Measurements from ENCODE around the gene VWA3A.
"Not testable (repeated sequence)": the region's sequence is repeated elsewhere in the genome, so short reads cannot be mapped to it uniquely, and the experiment has no call there.

The VWA3A gene

DNA sequence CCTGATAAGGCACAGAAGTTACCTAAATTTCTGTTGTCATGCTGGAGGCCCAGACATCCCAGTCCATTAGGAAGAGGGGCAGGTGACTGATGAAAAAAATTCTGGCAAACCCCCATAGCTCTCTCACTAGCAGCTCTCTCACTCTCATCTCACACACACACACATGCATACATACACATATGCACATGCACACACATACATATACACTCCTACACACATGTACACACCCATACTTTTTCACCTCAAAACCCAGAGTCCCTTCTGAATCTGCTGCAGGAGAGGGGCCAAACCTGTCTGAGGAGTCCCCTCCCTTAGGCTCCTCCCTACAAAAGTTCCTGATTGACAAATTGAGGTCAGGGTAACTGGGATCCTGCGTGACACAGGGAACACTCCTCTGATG is 47.4 kb downstream of the VWA3A start:
- TF ChIP-seq, protein P1, sequence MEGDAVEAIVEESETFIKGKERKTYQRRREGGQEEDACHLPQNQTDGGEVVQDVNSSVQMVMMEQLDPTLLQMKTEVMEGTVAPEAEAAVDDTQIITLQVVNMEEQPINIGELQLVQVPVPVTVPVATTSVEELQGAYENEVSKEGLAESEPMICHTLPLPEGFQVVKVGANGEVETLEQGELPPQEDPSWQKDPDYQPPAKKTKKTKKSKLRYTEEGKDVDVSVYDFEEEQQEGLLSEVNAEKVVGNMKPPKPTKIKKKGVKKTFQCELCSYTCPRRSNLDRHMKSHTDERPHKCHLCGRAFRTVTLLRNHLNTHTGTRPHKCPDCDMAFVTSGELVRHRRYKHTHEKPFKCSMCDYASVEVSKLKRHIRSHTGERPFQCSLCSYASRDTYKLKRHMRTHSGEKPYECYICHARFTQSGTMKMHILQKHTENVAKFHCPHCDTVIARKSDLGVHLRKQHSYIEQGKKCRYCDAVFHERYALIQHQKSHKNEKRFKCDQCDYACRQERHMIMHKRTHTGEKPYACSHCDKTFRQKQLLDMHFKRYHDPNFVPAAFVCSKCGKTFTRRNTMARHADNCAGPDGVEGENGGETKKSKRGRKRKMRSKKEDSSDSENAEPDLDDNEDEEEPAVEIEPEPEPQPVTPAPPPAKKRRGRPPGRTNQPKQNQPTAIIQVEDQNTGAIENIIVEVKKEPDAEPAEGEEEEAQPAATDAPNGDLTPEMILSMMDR (conservative IDR thresholded peaks at IDR 0.05; ENCODE audit: low read depth), result no peak
- POLR2A ChIA-PET (ENCODE audit: low non-redundant PET), result interaction anchor here (0.6 kb wide), 1 partner anchor 1096 kb away, joined by 4 read pairs; no protein-coding TSS in a partner anchor
- CTCF ChIA-PET, result no interaction called here
- no peak overlapping the region for H3K27ac ChIP-seq
- no peak for DNase-seq (ENCODE audit: low spot score)

DNA sequence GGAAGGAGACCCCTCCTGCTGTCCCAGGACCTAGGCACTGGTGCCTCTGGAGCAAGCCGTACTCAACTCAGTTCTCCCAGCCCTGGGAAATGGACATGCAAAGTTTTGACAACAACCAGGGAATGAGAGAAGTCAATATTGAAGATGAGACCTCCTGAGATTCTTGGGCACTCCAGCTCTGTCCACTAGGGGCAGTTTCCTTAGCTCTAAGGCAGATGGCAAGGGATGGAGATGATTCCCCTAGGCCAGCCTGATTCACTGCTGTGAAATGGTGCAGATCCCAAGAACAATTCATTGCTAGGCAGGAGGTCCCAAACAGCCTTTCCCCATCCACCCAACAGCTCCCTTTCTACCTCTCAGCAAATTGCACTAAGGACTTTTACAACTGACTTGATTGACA is 49.4 kb downstream of the VWA3A start:
- POLR2A ChIA-PET (ENCODE audit: low non-redundant PET), result no interaction called here
- TF ChIP-seq, protein P1 (conservative IDR thresholded peaks at IDR 0.05; ENCODE audit: low read depth), result no peak
- no peak overlapping the region for H3K27ac ChIP-seq
- peak; percentile 36 for DNase-seq (ENCODE audit: low spot score)
- CTCF ChIA-PET, result interaction anchor here (0.6 to 1.8 kb wide), 4 partner anchors 11 to 62 kb away, joined by 4 to 7 read pairs (median 4); no protein-coding TSS in a partner anchor

DNA sequence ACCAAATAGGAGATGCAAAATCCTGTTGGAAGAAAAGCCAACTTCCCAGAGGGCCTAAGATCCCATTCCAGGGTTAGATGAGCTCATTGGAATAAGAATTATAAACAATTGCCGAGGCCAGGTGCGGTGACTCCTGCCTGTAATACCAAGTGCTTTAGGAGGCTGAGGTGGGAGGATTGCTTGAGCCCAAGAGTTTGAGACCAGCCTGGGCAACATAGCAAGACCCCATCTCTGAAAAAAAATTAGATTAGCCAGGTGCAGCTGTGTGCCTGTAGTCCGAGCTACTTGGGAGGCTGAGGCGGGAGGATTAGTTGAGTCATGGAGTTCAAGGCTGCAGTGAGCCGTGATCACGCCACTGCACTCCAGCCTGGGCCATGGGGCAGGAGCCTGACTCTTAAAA is 52.2 kb downstream of the VWA3A start:
- no peak for DNase-seq (ENCODE audit: low spot score)
- ChIA-PET CTCF (no interaction called here), POLR2A (ENCODE audit: low non-redundant PET) (no interaction called here)
- no peak overlapping the region for H3K27ac ChIP-seq
- TF ChIP-seq, protein P1 (conservative IDR thresholded peaks at IDR 0.05; ENCODE audit: low read depth), result no peak

- H3K27ac ChIP-seq, result no peak overlapping the region
- POLR2A ChIA-PET (ENCODE audit: low non-redundant PET), result no interaction called here
- TF ChIP-seq, protein P1 (conservative IDR thresholded peaks at IDR 0.05; ENCODE audit: low read depth), result no peak
- CTCF ChIA-PET, result no interaction called here
- DNase-seq (ENCODE audit: low spot score), result no peak
These were observed 55.5 kb downstream of the VWA3A start for GRCh38 chr16:22147853-22148252.

DNA sequence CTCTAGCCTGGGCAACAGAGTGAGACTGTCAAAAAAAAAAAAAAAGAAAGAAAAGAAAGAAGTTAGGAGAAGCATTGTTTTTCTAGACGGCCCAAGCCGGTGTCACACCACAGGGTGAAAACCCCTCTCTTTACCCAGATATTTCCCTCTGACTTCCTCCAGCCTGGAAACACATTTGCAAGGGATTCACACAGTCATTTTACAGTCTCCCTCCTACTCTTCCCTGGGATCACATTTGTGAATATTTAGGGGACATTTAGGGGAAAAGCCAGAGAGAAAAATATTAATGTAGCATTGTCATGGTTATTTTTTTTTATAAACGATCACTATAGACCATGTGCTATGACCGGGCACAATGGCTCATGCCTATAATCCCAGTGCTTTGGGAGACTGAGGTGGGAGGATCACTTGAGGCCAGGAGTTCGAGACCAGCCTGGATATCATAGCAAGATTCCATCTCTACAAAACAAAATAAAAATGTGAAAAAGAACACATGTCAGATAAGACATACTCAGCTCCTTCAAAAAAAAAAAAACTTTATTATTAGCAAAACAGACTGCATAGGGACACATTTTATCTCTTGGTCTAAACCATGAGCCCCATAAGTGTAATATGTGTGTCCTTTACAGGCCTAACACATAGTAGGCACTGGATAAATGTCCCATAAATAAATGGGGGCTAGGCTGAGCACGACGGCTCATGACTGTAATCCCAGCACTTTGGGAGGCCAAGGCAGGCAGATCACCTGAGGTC is 59.1 kb downstream of the VWA3A start:
- TF ChIP-seq, protein P1 (conservative IDR thresholded peaks at IDR 0.05; ENCODE audit: low read depth), result no peak
- DNase-seq (ENCODE audit: low spot score), result no peak
- H3K27ac ChIP-seq, result no peak overlapping the region
- ChIA-PET CTCF (no interaction called here), POLR2A (ENCODE audit: low non-redundant PET) (no interaction called here)

DNA sequence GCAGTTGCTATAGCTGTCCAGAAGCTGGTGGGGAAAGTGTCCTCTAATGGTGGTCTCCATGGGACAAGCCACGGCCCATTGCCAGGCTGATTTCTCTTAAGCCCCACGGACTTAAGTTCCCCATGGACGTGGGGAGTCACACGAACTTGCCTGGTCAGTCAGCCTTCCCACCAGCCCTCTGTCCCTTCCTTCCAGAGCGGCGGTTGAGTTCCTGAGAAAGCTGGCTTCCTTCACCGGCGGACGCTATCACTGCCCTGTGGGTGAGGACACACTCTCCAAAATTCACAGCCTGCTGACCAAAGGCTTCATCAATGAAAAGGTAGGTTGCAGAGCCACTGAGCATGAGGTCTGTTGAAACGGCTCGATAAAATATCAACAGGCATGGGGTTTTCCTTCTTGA is 60.0 kb downstream of the VWA3A start:
- DNase-seq (ENCODE audit: low spot score), result no peak
- CTCF ChIA-PET, result no interaction called here
- no peak overlapping the region for H3K27ac ChIP-seq
- TF ChIP-seq, protein P1 (conservative IDR thresholded peaks at IDR 0.05; ENCODE audit: low read depth), result no peak
- POLR2A ChIA-PET (ENCODE audit: low non-redundant PET), result no interaction called here

DNA sequence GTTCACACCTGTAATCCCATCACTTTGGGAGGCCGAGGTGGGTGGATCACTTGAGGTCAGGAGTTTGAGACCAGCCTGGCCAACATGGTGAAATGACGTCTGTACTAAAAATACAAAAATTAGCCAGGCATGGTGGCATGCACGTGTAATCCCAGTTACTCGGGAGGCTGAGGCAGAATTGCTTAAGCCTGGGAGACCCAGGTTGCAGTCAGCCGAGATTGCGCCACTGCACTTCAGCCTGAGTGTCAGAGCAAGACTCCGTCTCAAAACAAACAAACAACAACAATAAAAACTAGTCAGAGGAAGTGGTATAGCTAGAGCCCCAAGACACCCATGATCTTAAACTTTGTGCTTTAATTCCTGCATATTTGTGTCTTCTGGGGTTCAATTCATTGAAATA is 60.7 kb downstream of the VWA3A start:
- DNase-seq (ENCODE audit: low spot score); POLR2A ChIA-PET (ENCODE audit: low non-redundant PET); H3K27ac ChIP-seq: not testable (repeated sequence)
- CTCF ChIA-PET, result interaction anchor here (1.2 kb wide), 1 partner anchor 36 kb away, joined by 3 read pairs; no protein-coding TSS in a partner anchor
